ENCODE measurements around the gene TEX22. TPM values are rescaled to one million over a fixed set of nuclear protein-coding genes. Genes with fewer than 3 reads are reported as not detected.

The TEX22 gene
- total and polyA plus RNA-seq, 7 donors, result 0.50 TPM; not detected in 6

GRCh38 chr14:105355049-105355575 is 43.2 kb upstream of the TEX22 start:
- 95 to 96% methylated on average over 27 of the region's 27 CpGs for WGBS, 2 donors
- intact Hi-C loops (cut with DNase I), result no loop called here
- H3K9me3 ChIP-seq, result no peaks in the 10 kb centered on the region
- H3K4me1 ChIP-seq, result peaks cover 0 to 5% (median 4%) of the 10 kb centered on the region in 4 donors
- H3K27ac ChIP-seq, result no peak overlapping the region
- TF ChIP-seq POLR2AphosphoS5 (IDR thresholded peaks at IDR 0.05) (no peak), EP300 (IDR thresholded peaks at IDR 0.05) (no peak), POLR2A (IDR thresholded peaks at IDR 0.05) (no peak), CTCF (IDR thresholded peaks at IDR 0.05) (no peak)
- peaks cover 0 to 28% (median 4%) of the 10 kb centered on the region in 4 donors for H3K36me3 ChIP-seq
- H3K4me3 ChIP-seq, result no peak overlapping the region
- H3K27me3 ChIP-seq, result no peaks in the 10 kb centered on the region
- DNase-seq, result no peak

- TF ChIP-seq POLR2AphosphoS5 (IDR thresholded peaks at IDR 0.05) (no peak), CTCF (IDR thresholded peaks at IDR 0.05) (no peak), POLR2A (IDR thresholded peaks at IDR 0.05) (no peak), EP300 (IDR thresholded peaks at IDR 0.05) (no peak)
- no peak overlapping the region for H3K4me3 ChIP-seq
- 96% methylated on average over 22 of the region's 22 CpGs for WGBS, 2 donors
- peaks cover 0 to 5% (median 4%) of the 10 kb centered on the region in 4 donors for H3K4me1 ChIP-seq
- H3K36me3 ChIP-seq, result peaks cover 2 to 37% (median 5%) of the 10 kb centered on the region in 4 donors
- DNase-seq, result no peak
- no peaks in the 10 kb centered on the region for H3K27me3 ChIP-seq
- H3K27ac ChIP-seq, result no peak overlapping the region
- no peaks in the 10 kb centered on the region for H3K9me3 ChIP-seq
- intact Hi-C loops (cut with DNase I), result no loop called here
These were observed 42.3 kb upstream of the TEX22 start for GRCh38 chr14:105355850-105356604.

GRCh38 chr14:105356927-105357326 is 41.4 kb upstream of the TEX22 start:
- H3K4me3 ChIP-seq, result no peak overlapping the region
- TF ChIP-seq EP300 (IDR thresholded peaks at IDR 0.05) (no peak), CTCF (IDR thresholded peaks at IDR 0.05) (no peak), POLR2A (IDR thresholded peaks at IDR 0.05) (no peak), POLR2AphosphoS5 (IDR thresholded peaks at IDR 0.05) (no peak)
- WGBS, 2 donors, result 88 to 89% methylated on average over 9 of the region's 9 CpGs
- H3K4me1 ChIP-seq, result peaks cover 0 to 2% (median 2%) of the 10 kb centered on the region in 4 donors
- H3K9me3 ChIP-seq, result no peaks in the 10 kb centered on the region
- H3K27me3 ChIP-seq, result no peaks in the 10 kb centered on the region
- peaks cover 4 to 42% (median 7%) of the 10 kb centered on the region in 4 donors for H3K36me3 ChIP-seq
- no peak overlapping the region for H3K27ac ChIP-seq
- no peak for DNase-seq
- intact Hi-C loops (cut with DNase I), result no loop called here

- no peak overlapping the region for H3K27ac ChIP-seq
- DNase-seq, result no peak
- no peak for TF ChIP-seq CTCF (IDR thresholded peaks at IDR 0.05)
- no peak for TF ChIP-seq POLR2AphosphoS5 (IDR thresholded peaks at IDR 0.05)
- no peak for TF ChIP-seq EP300 (IDR thresholded peaks at IDR 0.05)
- TF ChIP-seq POLR2A (IDR thresholded peaks at IDR 0.05), result no peak
- no peaks in the 10 kb centered on the region for H3K9me3 ChIP-seq
- H3K4me3 ChIP-seq, result no peak overlapping the region
- intact Hi-C loops (cut with DNase I), result no loop called here
- H3K27me3 ChIP-seq, result no peaks in the 10 kb centered on the region
- 96% methylated on average over 17 of the region's 17 CpGs for WGBS, 2 donors
- H3K4me1 ChIP-seq, result no peaks in the 10 kb centered on the region
- peaks cover 4 to 42% (median 7%) of the 10 kb centered on the region in 4 donors for H3K36me3 ChIP-seq
These were observed 40.7 kb upstream of the TEX22 start for GRCh38 chr14:105357626-105358025.

All from sigmoid colon (tissue), 7 donors.